ENCODE results near the gene ULK3.

The ULK3 gene

DNA sequence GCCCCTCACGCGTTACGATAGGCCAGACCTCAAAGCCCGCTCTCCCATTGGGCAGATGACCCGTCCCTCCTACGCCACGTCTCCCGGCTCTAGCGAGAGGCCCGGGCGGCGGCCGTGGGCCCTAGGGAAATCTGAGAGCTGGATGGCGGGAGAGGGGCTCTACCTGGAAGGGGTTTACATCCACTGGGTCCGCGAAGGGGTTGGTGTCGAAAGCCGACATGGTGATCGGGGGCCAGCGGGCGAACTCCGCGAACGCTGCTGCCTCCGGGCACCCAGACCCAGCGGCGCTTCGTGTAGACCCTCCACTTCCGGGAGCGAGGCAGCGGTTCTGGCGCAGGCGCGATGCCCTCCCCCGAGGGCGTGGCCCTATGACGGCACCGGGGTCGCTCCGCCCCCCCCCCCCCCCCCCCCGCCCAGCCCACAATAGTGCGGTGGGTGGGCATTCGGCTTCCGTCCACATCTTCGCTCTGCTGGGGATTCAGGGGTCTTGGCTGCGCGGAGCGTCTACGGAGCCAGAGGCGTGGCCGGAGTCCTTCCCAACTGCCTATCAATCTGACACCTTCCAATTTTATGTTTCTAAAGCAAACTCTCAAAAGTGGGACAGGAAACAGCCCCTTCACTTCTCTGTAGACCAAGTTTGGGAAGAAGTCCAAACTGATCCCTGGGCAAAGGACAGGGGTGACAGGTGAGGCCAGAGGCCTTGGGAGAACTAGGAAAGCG lies 30.2 kb upstream of the ULK3 start, which contains the start of gene SCAMP2 (continued):
- TF ChIP-seq ZNF843 (tag by site-specific recombination; IDR thresholded peaks at IDR 0.05) (peak; percentile 36; the same call in 1 of the 2 replicates), TSHZ1 (tag by site-specific recombination; IDR thresholded peaks at IDR 0.05; ENCODE audit: borderline replicate concordance) (peak; percentile 68; the same call in 1 of the 2 replicates), OVOL3 (tag by site-specific recombination; IDR thresholded peaks at IDR 0.05) (0 out of 2 replicates have a peak, but pooled peaks have one; percentile 65), ZNF76 (tag by site-specific recombination; IDR thresholded peaks at IDR 0.05; ENCODE audit: borderline replicate concordance, low read depth) (peak; percentile 73), ATF2 (tag by site-specific recombination; IDR thresholded peaks at IDR 0.05; ENCODE audit: low read depth) (peak; percentile 75), SP7 (tag by site-specific recombination; IDR thresholded peaks at IDR 0.05) (peak; percentile 83)

DNA sequence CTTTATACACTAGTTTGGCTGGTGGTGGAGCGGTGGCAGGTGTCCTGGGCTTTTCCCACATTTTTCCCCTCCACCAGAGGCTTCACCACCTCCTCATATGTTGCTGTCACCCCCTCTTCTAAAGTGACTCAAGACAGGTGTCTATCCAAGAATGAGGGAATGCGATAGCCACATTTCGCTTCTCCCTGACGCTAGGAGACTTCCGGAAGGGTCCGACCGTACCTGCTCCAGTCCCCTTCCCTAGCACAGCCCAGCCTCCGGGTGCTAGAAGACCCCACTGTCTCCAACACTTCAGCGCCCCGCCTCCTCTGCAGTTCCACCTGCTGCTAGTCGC lies 29.7 kb upstream of the ULK3 start:
- TF ChIP-seq ZNF514 (tag by site-specific recombination; IDR thresholded peaks at IDR 0.05) (no peak), SCRT1 (tag by site-specific recombination; IDR thresholded peaks at IDR 0.05; ENCODE audit: borderline replicate concordance) (peak; percentile 99), SCRT2 (tag by site-specific recombination; IDR thresholded peaks at IDR 0.05) (peak; percentile 99; the same call in 1 of the 2 replicates), ZNF837 (tag by site-specific recombination; IDR thresholded peaks at IDR 0.05) (no peak), BCL6B (tag by site-specific recombination; IDR thresholded peaks at IDR 0.05) (no peak), ZNF777 (tag by site-specific recombination; IDR thresholded peaks at IDR 0.05; ENCODE audit: borderline replicate concordance) (no peak), ZNF416 (tag by site-specific recombination; IDR thresholded peaks at IDR 0.05) (no peak), HIC1 (tag by site-specific recombination; IDR thresholded peaks at IDR 0.05) (no peak), ZBTB8A (tag by site-specific recombination; IDR thresholded peaks at IDR 0.05) (no peak), ZNF555 (tag by site-specific recombination; conservative IDR thresholded peaks at IDR 0.05) (no peak), ZNF701 (tag by site-specific recombination; IDR thresholded peaks at IDR 0.05) (no peak), ZNF335 (tag by site-specific recombination; conservative IDR thresholded peaks at IDR 0.05) (peak; percentile 75), ZNF404 (tag by site-specific recombination; IDR thresholded peaks at IDR 0.05) (no peak), GLIS2 (tag by site-specific recombination; IDR thresholded peaks at IDR 0.05) (0 out of 2 replicates have a peak, but pooled peaks have one; percentile 47), GLIS1 (tag by site-specific recombination; IDR thresholded peaks at IDR 0.05) (0 out of 2 replicates have a peak, but pooled peaks have one; percentile 5), ZNF37A (tag by site-specific recombination; IDR thresholded peaks at IDR 0.05) (no peak), ZNF558 (tag by site-specific recombination; IDR thresholded peaks at IDR 0.05) (no peak), ZNF133 (tag by site-specific recombination; IDR thresholded peaks at IDR 0.05) (no peak), ZNF341 (tag by site-specific recombination; IDR thresholded peaks at IDR 0.05; ENCODE audit: low read depth) (peak; percentile 86)
- TF ChIP-seq, protein P1, sequence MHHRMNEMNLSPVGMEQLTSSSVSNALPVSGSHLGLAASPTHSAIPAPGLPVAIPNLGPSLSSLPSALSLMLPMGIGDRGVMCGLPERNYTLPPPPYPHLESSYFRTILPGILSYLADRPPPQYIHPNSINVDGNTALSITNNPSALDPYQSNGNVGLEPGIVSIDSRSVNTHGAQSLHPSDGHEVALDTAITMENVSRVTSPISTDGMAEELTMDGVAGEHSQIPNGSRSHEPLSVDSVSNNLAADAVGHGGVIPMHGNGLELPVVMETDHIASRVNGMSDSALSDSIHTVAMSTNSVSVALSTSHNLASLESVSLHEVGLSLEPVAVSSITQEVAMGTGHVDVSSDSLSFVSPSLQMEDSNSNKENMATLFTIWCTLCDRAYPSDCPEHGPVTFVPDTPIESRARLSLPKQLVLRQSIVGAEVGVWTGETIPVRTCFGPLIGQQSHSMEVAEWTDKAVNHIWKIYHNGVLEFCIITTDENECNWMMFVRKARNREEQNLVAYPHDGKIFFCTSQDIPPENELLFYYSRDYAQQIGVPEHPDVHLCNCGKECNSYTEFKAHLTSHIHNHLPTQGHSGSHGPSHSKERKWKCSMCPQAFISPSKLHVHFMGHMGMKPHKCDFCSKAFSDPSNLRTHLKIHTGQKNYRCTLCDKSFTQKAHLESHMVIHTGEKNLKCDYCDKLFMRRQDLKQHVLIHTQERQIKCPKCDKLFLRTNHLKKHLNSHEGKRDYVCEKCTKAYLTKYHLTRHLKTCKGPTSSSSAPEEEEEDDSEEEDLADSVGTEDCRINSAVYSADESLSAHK (tag by site-specific recombination; IDR thresholded peaks at IDR 0.05): no peak
- Histone ChIP-seq H3K9me3 (ENCODE audit: control insufficient read depth, insufficient read depth, low read depth, low read length) (no peaks in the 10 kb centered on the region), H3K4me1 (ENCODE audit: control insufficient read depth, insufficient read depth, low read length) (peaks cover 7% of the 10 kb centered on the region), H3K36me3 (ENCODE audit: control insufficient read depth in 2 of 2, insufficient read depth in 1 of 2, low read length in 2 of 2) (peaks cover 8 to 23% of the 10 kb centered on the region in 2 experiments; a peak in 2 of 3 replicates), H3K4me3 (ENCODE audit: low read depth, low read length) (peak overlapping the region; percentile 96), H3K27ac (ENCODE audit: extremely low read depth, low read depth, low read length) (peak overlapping the region; percentile 74)
- ChIA-PET CTCF (interaction anchor here (1.4 kb wide), 1 partner anchor 9 kb away, joined by 3 read pairs; no protein-coding TSS in a partner anchor), POLR2A (interaction anchor here (1.7 to 4.3 kb wide), 2 partner anchors 12 to 17 kb away, joined by 7 to 12 read pairs; partner anchors contain the start of gene MPI)
